Liver (tissue), 3 donors: ENCODE data around the gene MORC4.

ENCODE experiments used
- EGR1 ChIP-seq, 2 donors: IDR thresholded peaks; 2 replicates each; pipeline ENCODE4 v1.6.1; 2016 to 2018; ENCODE audit warnings: antibody characterized with exemption in 2 of 2, low read depth in 2 of 2
- GABPA ChIP-seq, 2 donors: IDR thresholded peaks in 1 of 2; conservative IDR thresholded peaks in 1 of 2; 2 replicates each; pipeline ENCODE4 v1.6.1; 2016; ENCODE audit warnings: antibody characterized with exemption in 2 of 2, mild to moderate bottlenecking in 1 of 2, moderate library complexity in 1 of 2
- JUND ChIP-seq, 2 donors: IDR thresholded peaks; 2 replicates each; pipeline ENCODE4 v1.6.1; 2016; ENCODE audit warnings: antibody characterized with exemption in 2 of 2
- RAD21 ChIP-seq, 2 donors: IDR thresholded peaks; 2 replicates each; pipeline ENCODE4 v1.6.1; 2016; ENCODE audit warnings: antibody characterized with exemption in 2 of 2, mild to moderate bottlenecking in 2 of 2
- SP1 ChIP-seq: IDR thresholded peaks from 2 replicates; pipeline ENCODE4 v1.6.1; 2018; ENCODE audit warnings: antibody characterized with exemption, mild to moderate bottlenecking
- TAF1 ChIP-seq: conservative IDR thresholded peaks from 2 replicates; pipeline ENCODE4 v1.6.1; 2016; ENCODE audit warnings: antibody characterized with exemption, mild to moderate bottlenecking
- TF ChIP-seq, protein P1 (sequence below): fragments of 150-350 bp; IDR thresholded peaks from 2 replicates; pipeline ENCODE4 v1.5.1; 2017; ENCODE audit warnings: improper control_type of control experiment, low read depth, low read length; ENCODE audit not compliant: missing input control
- TF ChIP-seq, protein P2 (sequence below): IDR thresholded peaks from 2 replicates; pipeline ENCODE4 v1.6.1; 2016; ENCODE audit warnings: antibody characterized with exemption
- TF ChIP-seq, protein P3 (sequence below): IDR thresholded peaks from 2 replicates; pipeline ENCODE4 v1.6.1; 2016; ENCODE audit warnings: antibody characterized with exemption
- donor health status: healthy.
- donor health status: healthy.

DNA sequence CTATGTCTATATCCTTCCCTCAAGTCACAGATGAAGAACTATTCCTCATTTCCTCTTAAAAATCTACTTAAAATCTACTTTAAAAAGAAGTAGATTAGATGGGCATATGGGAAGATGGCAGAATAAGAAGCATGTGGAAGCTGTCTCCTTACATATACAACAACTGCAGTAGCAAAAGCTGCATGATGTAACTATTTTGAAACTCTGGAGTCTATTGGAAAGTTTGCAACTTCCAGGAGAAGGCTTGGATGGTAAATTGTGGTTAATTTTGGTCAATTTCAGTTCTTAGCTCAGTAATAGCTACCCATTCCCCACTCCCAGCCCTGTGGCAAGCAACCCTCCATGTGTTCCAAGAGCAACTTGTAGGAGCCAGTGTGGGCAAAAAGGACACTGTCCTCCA is 36.9 kb downstream of the MORC4 start:
- TF ChIP-seq, protein P1, sequence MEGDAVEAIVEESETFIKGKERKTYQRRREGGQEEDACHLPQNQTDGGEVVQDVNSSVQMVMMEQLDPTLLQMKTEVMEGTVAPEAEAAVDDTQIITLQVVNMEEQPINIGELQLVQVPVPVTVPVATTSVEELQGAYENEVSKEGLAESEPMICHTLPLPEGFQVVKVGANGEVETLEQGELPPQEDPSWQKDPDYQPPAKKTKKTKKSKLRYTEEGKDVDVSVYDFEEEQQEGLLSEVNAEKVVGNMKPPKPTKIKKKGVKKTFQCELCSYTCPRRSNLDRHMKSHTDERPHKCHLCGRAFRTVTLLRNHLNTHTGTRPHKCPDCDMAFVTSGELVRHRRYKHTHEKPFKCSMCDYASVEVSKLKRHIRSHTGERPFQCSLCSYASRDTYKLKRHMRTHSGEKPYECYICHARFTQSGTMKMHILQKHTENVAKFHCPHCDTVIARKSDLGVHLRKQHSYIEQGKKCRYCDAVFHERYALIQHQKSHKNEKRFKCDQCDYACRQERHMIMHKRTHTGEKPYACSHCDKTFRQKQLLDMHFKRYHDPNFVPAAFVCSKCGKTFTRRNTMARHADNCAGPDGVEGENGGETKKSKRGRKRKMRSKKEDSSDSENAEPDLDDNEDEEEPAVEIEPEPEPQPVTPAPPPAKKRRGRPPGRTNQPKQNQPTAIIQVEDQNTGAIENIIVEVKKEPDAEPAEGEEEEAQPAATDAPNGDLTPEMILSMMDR: no peak
- TF ChIP-seq JUND (IDR thresholded peaks at IDR 0.05): no peak
- no peak for TF ChIP-seq EGR1 (IDR thresholded peaks at IDR 0.05; ENCODE audit: low read depth in 2 of 2)
- TF ChIP-seq, protein P2, sequence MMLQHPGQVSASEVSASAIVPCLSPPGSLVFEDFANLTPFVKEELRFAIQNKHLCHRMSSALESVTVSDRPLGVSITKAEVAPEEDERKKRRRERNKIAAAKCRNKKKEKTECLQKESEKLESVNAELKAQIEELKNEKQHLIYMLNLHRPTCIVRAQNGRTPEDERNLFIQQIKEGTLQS: no peak
- TF ChIP-seq RAD21 (IDR thresholded peaks at IDR 0.05): no peak
- TF ChIP-seq SP1: no peak
- TF ChIP-seq GABPA (IDR thresholded peaks at IDR 0.05 in 1 of 2, conservative IDR thresholded peaks at IDR 0.05 in 1 of 2): no peak
- TF ChIP-seq, protein P3, sequence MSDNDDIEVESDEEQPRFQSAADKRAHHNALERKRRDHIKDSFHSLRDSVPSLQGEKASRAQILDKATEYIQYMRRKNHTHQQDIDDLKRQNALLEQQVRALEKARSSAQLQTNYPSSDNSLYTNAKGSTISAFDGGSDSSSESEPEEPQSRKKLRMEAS: no peak
- no peak for TF ChIP-seq TAF1
